HUES48 (cell line): ENCODE data around the gene ATP4A.

ENCODE experiments used
- H3K27ac ChIP-seq: one replicate; pipeline ENCODE4 v1.7.0; 2013; ENCODE audit warnings: low read depth, low read length, inconsistent platforms
- H3K27me3 ChIP-seq: 2 replicates; pipeline ENCODE4 v1.6.1; 2013; ENCODE audit warnings: mild to moderate bottlenecking, low read length; ENCODE audit not compliant: control insufficient read depth, insufficient read depth
- H3K36me3 ChIP-seq: 2 replicates; pipeline ENCODE4 v1.6.1; 2013; ENCODE audit warnings: low read length; ENCODE audit not compliant: control insufficient read depth, insufficient read depth
- H3K4me1 ChIP-seq: 2 replicates; pipeline ENCODE4 v1.6.1; 2013; ENCODE audit warnings: mild to moderate bottlenecking, low read length; ENCODE audit not compliant: control insufficient read depth, insufficient read depth
- H3K4me3 ChIP-seq: 2 replicates; pipeline ENCODE4 v1.5.1; 2013; ENCODE audit warnings: mild to moderate bottlenecking, low read depth, low read length
- H3K9ac ChIP-seq: 2 replicates; pipeline ENCODE4 v1.6.1; 2013; ENCODE audit warnings: mild to moderate bottlenecking, low read depth, low read length, moderate library complexity
- H3K9me3 ChIP-seq: 2 replicates; pipeline ENCODE4 v1.6.1; 2013; ENCODE audit warnings: low read length; ENCODE audit not compliant: control insufficient read depth, insufficient read depth

The ATP4A gene

GRCh38 chr19:35534803-35535480 lies 28.5 kb downstream of the ATP4A start:
- Histone ChIP-seq H3K4me1 (peaks cover 9% of the 10 kb centered on the region), H3K27ac (no peak overlapping the region), H3K9me3 (no peaks in the 10 kb centered on the region), H3K36me3 (no peaks in the 10 kb centered on the region), H3K9ac (no peak overlapping the region), H3K27me3 (no peaks in the 10 kb centered on the region), H3K4me3 (no peak overlapping the region)

- no peak overlapping the region for H3K9ac ChIP-seq
- H3K9me3 ChIP-seq, result no peaks in the 10 kb centered on the region
- H3K36me3 ChIP-seq, result no peaks in the 10 kb centered on the region
- H3K27me3 ChIP-seq, result no peaks in the 10 kb centered on the region; the same call in 1 of the 2 replicates
- peaks cover 9% of the 10 kb centered on the region for H3K4me1 ChIP-seq
- no peak overlapping the region for H3K27ac ChIP-seq
- H3K4me3 ChIP-seq, result no peak overlapping the region
Measured at GRCh38 chr19:35533822-35534392, 29.6 kb downstream of the ATP4A start.

GRCh38 chr19:35533201-35533821 lies 30.1 kb downstream of the ATP4A start, which contains the start of gene GAPDHS:
Gene GAPDHS, plus strand, starts transcription at chr19:35533456. Its CDS starts 72 bp downstream, at chr19:35533528.
- H3K4me1 ChIP-seq, result peaks cover 9% of the 10 kb centered on the region
- no peaks in the 10 kb centered on the region for H3K9me3 ChIP-seq
- no peak within 1 kb of the TSS for H3K9ac ChIP-seq
- no peaks in the 10 kb centered on the region for H3K36me3 ChIP-seq
- peaks cover 3% of the 10 kb centered on the region; the same call in 1 of the 2 replicates for H3K27me3 ChIP-seq
- no peak within 1 kb of the TSS for H3K4me3 ChIP-seq
- no peak within 1 kb of the TSS for H3K27ac ChIP-seq

GRCh38 chr19:35531291-35531690 lies 32.2 kb downstream of the ATP4A start:
- Histone ChIP-seq H3K36me3 (no peaks in the 10 kb centered on the region), H3K9me3 (no peaks in the 10 kb centered on the region), H3K4me3 (no peak overlapping the region), H3K27me3 (peaks cover 7% of the 10 kb centered on the region; the same call in 1 of the 2 replicates), H3K9ac (no peak overlapping the region), H3K27ac (no peak overlapping the region), H3K4me1 (peaks cover 3% of the 10 kb centered on the region)

- Histone ChIP-seq H3K4me3 (no peak overlapping the region), H3K36me3 (no peaks in the 10 kb centered on the region), H3K27ac (no peak overlapping the region), H3K9me3 (no peaks in the 10 kb centered on the region), H3K9ac (no peak overlapping the region), H3K4me1 (peaks cover 7% of the 10 kb centered on the region; the same call in 1 of the 2 replicates), H3K27me3 (peaks cover 7% of the 10 kb centered on the region; the same call in 1 of the 2 replicates)
Measured at GRCh38 chr19:35529241-35530218, 33.9 kb downstream of the ATP4A start.

GRCh38 chr19:35528218-35529038 lies 35.0 kb downstream of the ATP4A start, which contains the start of gene SBSN:
Gene SBSN, minus strand, starts transcription at chr19:35528311. Its CDS starts 30 bp downstream, at chr19:35528281.
- H3K4me3 ChIP-seq, result no peak within 1 kb of the TSS
- no peak within 1 kb of the TSS for H3K27ac ChIP-seq
- H3K9me3 ChIP-seq, result no peaks in the 10 kb centered on the region
- no peaks in the 10 kb centered on the region for H3K36me3 ChIP-seq
- H3K27me3 ChIP-seq, result peaks cover 7% of the 10 kb centered on the region; the same call in 1 of the 2 replicates
- peaks cover 11% of the 10 kb centered on the region for H3K4me1 ChIP-seq
- H3K9ac ChIP-seq, result no peak within 1 kb of the TSS

- no peak overlapping the region for H3K4me3 ChIP-seq
- H3K27ac ChIP-seq, result no peak overlapping the region
- no peak overlapping the region for H3K9ac ChIP-seq
- peaks cover 14% of the 10 kb centered on the region for H3K4me1 ChIP-seq
- H3K36me3 ChIP-seq, result no peaks in the 10 kb centered on the region
- H3K9me3 ChIP-seq, result no peaks in the 10 kb centered on the region
- peaks cover 7% of the 10 kb centered on the region; the same call in 1 of the 2 replicates for H3K27me3 ChIP-seq
Measured at GRCh38 chr19:35525873-35526272, 37.6 kb downstream of the ATP4A start.

- H3K9ac ChIP-seq, result no peak overlapping the region
- no peak overlapping the region for H3K27ac ChIP-seq
- H3K9me3 ChIP-seq, result no peaks in the 10 kb centered on the region
- peaks cover 14% of the 10 kb centered on the region for H3K4me1 ChIP-seq
- H3K4me3 ChIP-seq, result peak overlapping the region; percentile 7; the same call in 1 of the 2 replicates
- H3K27me3 ChIP-seq, result 0 out of 2 replicates have a peak, but pooled peaks cover 7% of the 10 kb centered on the region
- no peaks in the 10 kb centered on the region for H3K36me3 ChIP-seq
Measured at GRCh38 chr19:35524181-35524837, 39.1 kb downstream of the ATP4A start.

GRCh38 chr19:35522745-35523327 lies 40.6 kb downstream of the ATP4A start:
- no peak overlapping the region for H3K4me3 ChIP-seq
- H3K9ac ChIP-seq, result no peak overlapping the region
- no peaks in the 10 kb centered on the region for H3K27me3 ChIP-seq
- no peak overlapping the region for H3K27ac ChIP-seq
- no peaks in the 10 kb centered on the region for H3K9me3 ChIP-seq
- no peaks in the 10 kb centered on the region for H3K36me3 ChIP-seq
- peaks cover 14% of the 10 kb centered on the region for H3K4me1 ChIP-seq
